ENCODE results near the gene SLC2A5. TPM values are rescaled to one million over a fixed set of nuclear protein-coding genes. Genes with fewer than 3 reads are reported as not detected.

The SLC2A5 gene
- polyA plus RNA-seq, 3 donors: 0.75 to 1.3 (median 0.81) TPM

GRCh38 chr1:9062846-9063245 is 6.6 kb downstream of the SLC2A5 start:
- H3K27me3 Mint-ChIP-seq (ENCODE audit: low read depth in 3 of 3): no peaks in the 10 kb centered on the region
- H4K20me1 ChIP-seq (ENCODE audit: insufficient read depth, low read length): no peaks in the 10 kb centered on the region

GRCh38 chr1:9062021-9062471 is 7.4 kb downstream of the SLC2A5 start:
- Mint-ChIP-seq H3K9me3 (peaks cover 0 to 9% (median 0%) of the 10 kb centered on the region in 7 donors), H3K4me3 (no peak overlapping the region), H3K27ac (peak overlapping the region in 3 of 7 donors; percentile 2 to 83 (median 56)), H3K4me1 (peaks cover 55% of the 10 kb centered on the region), H3K36me3 (peaks cover 0 to 2% of the 10 kb centered on the region in 2 donors), H3K27me3 (ENCODE audit: low read depth in 3 of 3) (no peaks in the 10 kb centered on the region)
- intact Hi-C loops (cut with micrococcal nuclease): loop anchor here in 1 of 2 donors (5.0 kb wide), 1 partner anchor 35 kb away; no protein-coding TSS in a partner anchor
- H3K4me2 ChIP-seq (replicated peaks; ENCODE audit: extremely low read depth, low read length, poor library complexity, severe bottlenecking): no peak overlapping the region
- no peaks in the 10 kb centered on the region for H3K27me3 ChIP-seq (ENCODE audit: control insufficient read depth in 2 of 2, insufficient read depth in 2 of 2, low read length in 2 of 2)
- WGBS (ENCODE audit: insufficient coverage): no CpG with 5 or more reads among the region's 7 CpGs
- no peak overlapping the region for H3K27ac ChIP-seq (ENCODE audit: low read depth in 1 of 2, low read length in 2 of 2)
- H4K20me1 ChIP-seq (ENCODE audit: insufficient read depth, low read length): no peaks in the 10 kb centered on the region
- H3K9me3 ChIP-seq (replicated peaks in 1 of 2; ENCODE audit: control insufficient read depth in 1 of 2, insufficient read depth in 1 of 2, low read length in 2 of 2): no peaks in the 10 kb centered on the region
- H3K79me2 ChIP-seq (ENCODE audit: insufficient read depth, low read length): peaks cover 37% of the 10 kb centered on the region
- no peak for DNase-seq
- H3K4me3 ChIP-seq (replicated peaks in 1 of 3; ENCODE audit: low read depth in 2 of 3, low read length in 3 of 3): no peak overlapping the region
- no peak for TF ChIP-seq CTCF (IDR thresholded peaks at IDR 0.05)
- H3K4me1 ChIP-seq (ENCODE audit: control insufficient read depth in 1 of 2, insufficient read depth in 2 of 2, low read length in 2 of 2): peaks cover 38 to 42% of the 10 kb centered on the region in 2 donors
- H3K9ac ChIP-seq (ENCODE audit: insufficient read depth, low read length, poor library complexity, severe bottlenecking): no peak overlapping the region
- H2AFZ ChIP-seq (ENCODE audit: insufficient read depth, low read depth, low read length, poor library complexity, severe bottlenecking): no peak overlapping the region
- no peaks in the 10 kb centered on the region for H3K36me3 ChIP-seq (replicated peaks in 1 of 2; ENCODE audit: control insufficient read depth in 1 of 2, insufficient read depth in 2 of 2, low read length in 2 of 2)

More at GRCh38 chr1:9062846-9063245, 6.6 kb downstream of the SLC2A5 start:
- no peak overlapping the region for H3K9ac ChIP-seq (ENCODE audit: insufficient read depth, low read length, poor library complexity, severe bottlenecking)
- no peak for DNase-seq
- no peak overlapping the region for H2AFZ ChIP-seq (ENCODE audit: insufficient read depth, low read depth, low read length, poor library complexity, severe bottlenecking)
- H3K79me2 ChIP-seq (ENCODE audit: insufficient read depth, low read length): peaks cover 44% of the 10 kb centered on the region
- H3K36me3 ChIP-seq (replicated peaks in 1 of 2; ENCODE audit: control insufficient read depth in 1 of 2, insufficient read depth in 2 of 2, low read length in 2 of 2): no peaks in the 10 kb centered on the region
- H3K27me3 ChIP-seq (ENCODE audit: control insufficient read depth in 2 of 2, insufficient read depth in 2 of 2, low read length in 2 of 2): no peaks in the 10 kb centered on the region
- H3K4me2 ChIP-seq (replicated peaks; ENCODE audit: extremely low read depth, low read length, poor library complexity, severe bottlenecking): no peak overlapping the region
- H3K4me3 ChIP-seq (replicated peaks in 1 of 3; ENCODE audit: low read depth in 2 of 3, low read length in 3 of 3): no peak overlapping the region
- no CpG with 5 or more reads among the region's 5 CpGs for WGBS (ENCODE audit: insufficient coverage)
- no peak overlapping the region for H3K27ac Mint-ChIP-seq
- H3K9me3 ChIP-seq (replicated peaks in 1 of 2; ENCODE audit: control insufficient read depth in 1 of 2, insufficient read depth in 1 of 2, low read length in 2 of 2): no peaks in the 10 kb centered on the region
- TF ChIP-seq CTCF (IDR thresholded peaks at IDR 0.05): no peak
- no peak overlapping the region for H3K27ac ChIP-seq (ENCODE audit: low read depth in 1 of 2, low read length in 2 of 2)
- intact Hi-C loops (cut with micrococcal nuclease): loop anchor here in 1 of 2 donors (5.0 kb wide), 1 partner anchor 34 kb away; no protein-coding TSS in a partner anchor
- H3K36me3 Mint-ChIP-seq: peaks cover 0 to 2% of the 10 kb centered on the region in 2 donors
- peaks cover 62% of the 10 kb centered on the region for H3K4me1 Mint-ChIP-seq
- no peak overlapping the region for H3K4me3 Mint-ChIP-seq
- H3K9me3 Mint-ChIP-seq: peaks cover 0 to 9% (median 0%) of the 10 kb centered on the region in 7 donors
- H3K4me1 ChIP-seq (ENCODE audit: control insufficient read depth in 1 of 2, insufficient read depth in 2 of 2, low read length in 2 of 2): peaks cover 46 to 50% of the 10 kb centered on the region in 2 donors
